Measurements from ENCODE around the gene TCF23.

- TF ChIP-seq, protein P1, sequence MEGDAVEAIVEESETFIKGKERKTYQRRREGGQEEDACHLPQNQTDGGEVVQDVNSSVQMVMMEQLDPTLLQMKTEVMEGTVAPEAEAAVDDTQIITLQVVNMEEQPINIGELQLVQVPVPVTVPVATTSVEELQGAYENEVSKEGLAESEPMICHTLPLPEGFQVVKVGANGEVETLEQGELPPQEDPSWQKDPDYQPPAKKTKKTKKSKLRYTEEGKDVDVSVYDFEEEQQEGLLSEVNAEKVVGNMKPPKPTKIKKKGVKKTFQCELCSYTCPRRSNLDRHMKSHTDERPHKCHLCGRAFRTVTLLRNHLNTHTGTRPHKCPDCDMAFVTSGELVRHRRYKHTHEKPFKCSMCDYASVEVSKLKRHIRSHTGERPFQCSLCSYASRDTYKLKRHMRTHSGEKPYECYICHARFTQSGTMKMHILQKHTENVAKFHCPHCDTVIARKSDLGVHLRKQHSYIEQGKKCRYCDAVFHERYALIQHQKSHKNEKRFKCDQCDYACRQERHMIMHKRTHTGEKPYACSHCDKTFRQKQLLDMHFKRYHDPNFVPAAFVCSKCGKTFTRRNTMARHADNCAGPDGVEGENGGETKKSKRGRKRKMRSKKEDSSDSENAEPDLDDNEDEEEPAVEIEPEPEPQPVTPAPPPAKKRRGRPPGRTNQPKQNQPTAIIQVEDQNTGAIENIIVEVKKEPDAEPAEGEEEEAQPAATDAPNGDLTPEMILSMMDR (IDR thresholded peaks at IDR 0.05; ENCODE audit: low read depth, low read length, missing input control), result no peak
- TF ChIP-seq TAF1 (conservative IDR thresholded peaks at IDR 0.05) (no peak), YY1 (IDR thresholded peaks at IDR 0.05) (no peak), EGR1 (IDR thresholded peaks at IDR 0.05; ENCODE audit: low read depth in 2 of 2) (no peak), JUND (IDR thresholded peaks at IDR 0.05) (no peak), RAD21 (IDR thresholded peaks at IDR 0.05) (no peak), FOXA1 (IDR thresholded peaks at IDR 0.05) (no peak), RXRA (IDR thresholded peaks at IDR 0.05) (no peak)
- TF ChIP-seq, protein P2, sequence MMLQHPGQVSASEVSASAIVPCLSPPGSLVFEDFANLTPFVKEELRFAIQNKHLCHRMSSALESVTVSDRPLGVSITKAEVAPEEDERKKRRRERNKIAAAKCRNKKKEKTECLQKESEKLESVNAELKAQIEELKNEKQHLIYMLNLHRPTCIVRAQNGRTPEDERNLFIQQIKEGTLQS (IDR thresholded peaks at IDR 0.05), result no peak
- TF ChIP-seq, protein P3, sequence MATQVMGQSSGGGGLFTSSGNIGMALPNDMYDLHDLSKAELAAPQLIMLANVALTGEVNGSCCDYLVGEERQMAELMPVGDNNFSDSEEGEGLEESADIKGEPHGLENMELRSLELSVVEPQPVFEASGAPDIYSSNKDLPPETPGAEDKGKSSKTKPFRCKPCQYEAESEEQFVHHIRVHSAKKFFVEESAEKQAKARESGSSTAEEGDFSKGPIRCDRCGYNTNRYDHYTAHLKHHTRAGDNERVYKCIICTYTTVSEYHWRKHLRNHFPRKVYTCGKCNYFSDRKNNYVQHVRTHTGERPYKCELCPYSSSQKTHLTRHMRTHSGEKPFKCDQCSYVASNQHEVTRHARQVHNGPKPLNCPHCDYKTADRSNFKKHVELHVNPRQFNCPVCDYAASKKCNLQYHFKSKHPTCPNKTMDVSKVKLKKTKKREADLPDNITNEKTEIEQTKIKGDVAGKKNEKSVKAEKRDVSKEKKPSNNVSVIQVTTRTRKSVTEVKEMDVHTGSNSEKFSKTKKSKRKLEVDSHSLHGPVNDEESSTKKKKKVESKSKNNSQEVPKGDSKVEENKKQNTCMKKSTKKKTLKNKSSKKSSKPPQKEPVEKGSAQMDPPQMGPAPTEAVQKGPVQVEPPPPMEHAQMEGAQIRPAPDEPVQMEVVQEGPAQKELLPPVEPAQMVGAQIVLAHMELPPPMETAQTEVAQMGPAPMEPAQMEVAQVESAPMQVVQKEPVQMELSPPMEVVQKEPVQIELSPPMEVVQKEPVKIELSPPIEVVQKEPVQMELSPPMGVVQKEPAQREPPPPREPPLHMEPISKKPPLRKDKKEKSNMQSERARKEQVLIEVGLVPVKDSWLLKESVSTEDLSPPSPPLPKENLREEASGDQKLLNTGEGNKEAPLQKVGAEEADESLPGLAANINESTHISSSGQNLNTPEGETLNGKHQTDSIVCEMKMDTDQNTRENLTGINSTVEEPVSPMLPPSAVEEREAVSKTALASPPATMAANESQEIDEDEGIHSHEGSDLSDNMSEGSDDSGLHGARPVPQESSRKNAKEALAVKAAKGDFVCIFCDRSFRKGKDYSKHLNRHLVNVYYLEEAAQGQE (IDR thresholded peaks at IDR 0.05), result no peak
Observed at GRCh38 chr2:27160191-27160590, 11.4 kb downstream of the TCF23 start.

Measured in liver (tissue), 3 donors.